HEK293 (cell line): Measurements from ENCODE around the gene LARGE1.
A peak's percentile ranks its signal among the peaks of the same experiment; 100 is the strongest.

ENCODE experiments used
- EGR2 ChIP-seq: fragments of 450-650 bp; formaldehyde crosslinking; IDR thresholded peaks from 2 replicates; pipeline ENCODE4 v1.5.1; 2016; ENCODE audit warnings: low read depth, missing biosample characterization, missing genetic modification characterization
- GLIS1 ChIP-seq: fragments of 450-650 bp; formaldehyde crosslinking; IDR thresholded peaks from 2 replicates; pipeline ENCODE4 v1.5.1; 2016; ENCODE audit warnings: missing biosample characterization, missing genetic modification characterization
- KLF1 ChIP-seq: fragments of 450-650 bp; formaldehyde crosslinking; IDR thresholded peaks from 2 replicates; pipeline ENCODE4 v1.5.1; 2016; ENCODE audit warnings: missing biosample characterization, missing genetic modification characterization
- KLF17 ChIP-seq: fragments of 450-650 bp; formaldehyde crosslinking; IDR thresholded peaks from 2 replicates; pipeline ENCODE4 v1.5.1; 2016; ENCODE audit warnings: missing biosample characterization, missing genetic modification characterization
- KLF8 ChIP-seq: fragments of 450-650 bp; formaldehyde crosslinking; IDR thresholded peaks from 2 replicates; pipeline ENCODE4 v1.5.1; 2016; ENCODE audit warnings: missing biosample characterization, missing genetic modification characterization
- OSR2 ChIP-seq: fragments of 450-650 bp; formaldehyde crosslinking; IDR thresholded peaks from 2 replicates; pipeline ENCODE4 v1.5.1; 2016; ENCODE audit warnings: missing biosample characterization, missing genetic modification characterization
- PATZ1 ChIP-seq: fragments of 450-650 bp; formaldehyde crosslinking; IDR thresholded peaks from 2 replicates; pipeline ENCODE4 v1.5.1; 2016; ENCODE audit warnings: missing biosample characterization, missing genetic modification characterization
- PRDM1 ChIP-seq: fragments of 450-650 bp; formaldehyde crosslinking; IDR thresholded peaks from 2 replicates; pipeline ENCODE4; 2016; ENCODE audit warnings: missing biosample characterization, missing genetic modification characterization
- SALL2 ChIP-seq: fragments of 450-650 bp; formaldehyde crosslinking; IDR thresholded peaks from 2 replicates; pipeline ENCODE4 v1.5.0; 2017; ENCODE audit warnings: missing biosample characterization, mild to moderate bottlenecking, missing genetic modification characterization, borderline replicate concordance
- SP2 ChIP-seq: fragments of 450-650 bp; formaldehyde crosslinking; IDR thresholded peaks from 2 replicates; pipeline ENCODE4 v1.5.1; 2016; ENCODE audit warnings: missing biosample characterization, missing genetic modification characterization
- TRIM28 ChIP-seq: IDR thresholded peaks from 2 replicates; pipeline ENCODE4 v1.6.1; 2011; ENCODE audit warnings: low read length, control low read depth, borderline replicate concordance
- WT1 ChIP-seq: fragments of 450-650 bp; formaldehyde crosslinking; IDR thresholded peaks from 2 replicates; pipeline ENCODE4 v1.5.1; 2016; ENCODE audit warnings: missing biosample characterization, missing genetic modification characterization
- ZEB2 ChIP-seq: fragments of 450-650 bp; formaldehyde crosslinking; IDR thresholded peaks from 2 replicates; pipeline ENCODE4 v1.5.1; 2016; ENCODE audit warnings: missing biosample characterization, missing genetic modification characterization
- ZIC2 ChIP-seq: fragments of 450-650 bp; formaldehyde crosslinking; IDR thresholded peaks from 2 replicates; pipeline ENCODE4 v1.5.1; 2016; ENCODE audit warnings: missing biosample characterization, missing genetic modification characterization
- ZNF148 ChIP-seq: fragments of 450-650 bp; formaldehyde crosslinking; IDR thresholded peaks from 2 replicates; pipeline ENCODE4 v1.5.0; 2017; ENCODE audit warnings: missing biosample characterization, missing genetic modification characterization, borderline replicate concordance
- ZNF266 ChIP-seq: fragments of 450-650 bp; formaldehyde crosslinking; IDR thresholded peaks from 2 replicates; pipeline ENCODE4 v1.5.1; 2016; ENCODE audit warnings: missing biosample characterization, missing genetic modification characterization, low read depth
- ZNF366 ChIP-seq: fragments of 450-650 bp; formaldehyde crosslinking; conservative IDR thresholded peaks from 2 replicates; pipeline ENCODE4 v1.5.1; 2016; ENCODE audit warnings: missing biosample characterization, missing genetic modification characterization
- ZNF398 ChIP-seq: fragments of 450-650 bp; formaldehyde crosslinking; IDR thresholded peaks from 2 replicates; pipeline ENCODE4 v1.5.1; 2017; ENCODE audit warnings: missing biosample characterization, missing genetic modification characterization
- ZNF426 ChIP-seq: fragments of 450-650 bp; formaldehyde crosslinking; IDR thresholded peaks from 2 replicates; pipeline ENCODE4 v1.5.1; 2017; ENCODE audit warnings: missing biosample characterization, missing genetic modification characterization, mild to moderate bottlenecking, inconsistent platforms, moderate library complexity
- ZNF513 ChIP-seq: fragments of 450-650 bp; IDR thresholded peaks from 2 replicates; pipeline ENCODE4 v1.5.1; 2018; ENCODE audit warnings: missing biosample characterization, missing genetic modification characterization
- ZNF596 ChIP-seq: fragments of 450-650 bp; IDR thresholded peaks from 2 replicates; pipeline ENCODE4 v1.5.0; 2018; ENCODE audit warnings: missing biosample characterization, mild to moderate bottlenecking, missing genetic modification characterization, moderate library complexity
- ZNF600 ChIP-seq: fragments of 450-650 bp; formaldehyde crosslinking; IDR thresholded peaks from 2 replicates; pipeline ENCODE4 v1.5.1; 2016; ENCODE audit warnings: missing biosample characterization, missing genetic modification characterization
- ZNF624 ChIP-seq: fragments of 450-650 bp; formaldehyde crosslinking; IDR thresholded peaks from 2 replicates; pipeline ENCODE4 v1.5.1; 2017; ENCODE audit warnings: missing biosample characterization, missing genetic modification characterization
- ZNF626 ChIP-seq: fragments of 450-650 bp; sonication (Bioruptor Pico); formaldehyde crosslinking; IDR thresholded peaks from 2 replicates; pipeline ENCODE4 v1.5.1; 2018; ENCODE audit warnings: missing biosample characterization, missing genetic modification characterization, inconsistent platforms
- ZNF639 ChIP-seq: fragments of 450-650 bp; formaldehyde crosslinking; IDR thresholded peaks from 2 replicates; pipeline ENCODE4 v1.5.1; 2016; ENCODE audit warnings: missing biosample characterization, missing genetic modification characterization
- ZNF692 ChIP-seq: fragments of 450-650 bp; formaldehyde crosslinking; IDR thresholded peaks from 2 replicates; pipeline ENCODE4 v1.5.1; 2016; ENCODE audit warnings: missing biosample characterization, missing genetic modification characterization
- ZNF792 ChIP-seq: fragments of 450-650 bp; formaldehyde crosslinking; IDR thresholded peaks from 2 replicates; pipeline ENCODE4 v1.5.1; 2016; ENCODE audit warnings: missing biosample characterization, missing genetic modification characterization
- TF ChIP-seq, protein P1 (sequence below): fragments of 450-650 bp; formaldehyde crosslinking; IDR thresholded peaks from 2 replicates; pipeline ENCODE4 v1.5.1; 2016; ENCODE audit warnings: missing biosample characterization, missing genetic modification characterization

The LARGE1 gene

GRCh38 chr22:33883561-33883960 is 36.7 kb downstream of the LARGE1 start (continued):
- TF ChIP-seq OSR2 (tag by site-specific recombination) (0 out of 2 replicates have a peak, but pooled peaks have one; percentile 30), ZNF596 (tag by site-specific recombination) (no peak), ZNF426 (tag by site-specific recombination) (no peak), KLF1 (tag by site-specific recombination) (peak; percentile 43; the same call in 1 of the 2 replicates), GLIS1 (tag by site-specific recombination) (peak; percentile 33), ZNF398 (tag by site-specific recombination) (peak; percentile 93), TRIM28 (no peak), PATZ1 (tag by site-specific recombination) (peak; percentile 53; the same call in 1 of the 2 replicates), EGR2 (tag by site-specific recombination) (peak; percentile 90), ZNF624 (tag by site-specific recombination) (no peak), ZNF626 (tag by site-specific recombination) (no peak), KLF8 (tag by site-specific recombination) (peak; percentile 54), SALL2 (no peak), ZNF692 (tag by site-specific recombination) (peak; percentile 88), ZNF513 (tag by site-specific recombination) (no peak), ZNF792 (tag by site-specific recombination) (no peak), ZNF266 (tag by site-specific recombination) (no peak), ZNF639 (tag by site-specific recombination) (0 out of 2 replicates have a peak, but pooled peaks have one; percentile 36), PRDM1 (no peak), ZEB2 (no peak), SP2 (tag by site-specific recombination) (peak; percentile 34), ZNF366 (peak; percentile 40; the same call in 1 of the 2 replicates), ZNF148 (no peak), KLF17 (peak; percentile 80), WT1 (tag by site-specific recombination) (peak; percentile 78), ZNF600 (peak; percentile 37; the same call in 1 of the 2 replicates), ZIC2 (tag by site-specific recombination) (0 out of 2 replicates have a peak, but pooled peaks have one; percentile 19)
- TF ChIP-seq, protein P1, sequence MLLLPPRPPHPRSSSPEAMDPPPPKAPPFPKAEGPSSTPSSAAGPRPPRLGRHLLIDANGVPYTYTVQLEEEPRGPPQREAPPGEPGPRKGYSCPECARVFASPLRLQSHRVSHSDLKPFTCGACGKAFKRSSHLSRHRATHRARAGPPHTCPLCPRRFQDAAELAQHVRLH, result 0 out of 2 replicates have a peak, but pooled peaks have one; percentile 45
